ENCODE data around the gene TCL1B. TPM values are rescaled to one million over a fixed set of nuclear protein-coding genes. Genes with fewer than 3 reads are reported as not detected.

Gene TCL1B
- polyA plus RNA-seq, 1 donor (not counting 4 experiments of a cell fraction or from before 2014, with no cell fraction given) = not detected

GRCh38 chr14:95645389-95645996 is 40.7 kb upstream of the TCL1B start:
- TF ChIP-seq EZH2 (IDR thresholded peaks at IDR 0.05; ENCODE audit: low read length) = no peak
- TF ChIP-seq CTCF (optimal IDR thresholded peaks at IDR 0.05 in 1 of 3, IDR thresholded peaks at IDR 0.05 in 1 of 3, conservative IDR thresholded peaks at IDR 0.05 in 1 of 3; ENCODE audit: extremely low read depth in 1 of 3, insufficient read depth in 2 of 3, low read length in 3 of 3) = no peak
- FAIRE-seq (no peak), DNase-seq (ENCODE audit: low read depth, low spot score) (no peak)
- Histone ChIP-seq H3K9me3 (ENCODE audit: control insufficient read depth, low read depth, low read length) (no peaks in the 10 kb centered on the region), H3K4me1 (ENCODE audit: control insufficient read depth, extremely low read depth, insufficient read depth, low read length) (no peaks in the 10 kb centered on the region), H3K27me3 (ENCODE audit: control insufficient read depth, extremely low read depth, insufficient read depth, low read length) (no peaks in the 10 kb centered on the region), H3K9me1 (ENCODE audit: control insufficient read depth, extremely low read depth, insufficient read depth, low read length) (no peaks in the 10 kb centered on the region), H3K4me3 (ENCODE audit: control insufficient read depth in 2 of 3, extremely low read depth in 1 of 3, insufficient read depth in 2 of 3, low read depth in 1 of 3, low read length in 3 of 3) (no peak overlapping the region), H3K9ac (ENCODE audit: control insufficient read depth, extremely low read depth, insufficient read depth, low read length) (no peak overlapping the region), H3K79me2 (ENCODE audit: control insufficient read depth, insufficient read depth, low read length) (no peaks in the 10 kb centered on the region), H3K27ac (ENCODE audit: control insufficient read depth, insufficient read depth, low read length) (no peak overlapping the region), H3K4me2 (ENCODE audit: control insufficient read depth, extremely low read depth, insufficient read depth, low read depth, low read length) (no peak overlapping the region), H4K20me1 (ENCODE audit: control insufficient read depth, extremely low read depth, insufficient read depth, low read length) (no peaks in the 10 kb centered on the region), H3K36me3 (ENCODE audit: control insufficient read depth in 2 of 2, extremely low read depth in 1 of 2, insufficient read depth in 2 of 2, low read length in 2 of 2) (no peaks in the 10 kb centered on the region), H2AFZ (ENCODE audit: control insufficient read depth, low read length) (no peak overlapping the region)
- dilution Hi-C loops (cut with MboI; ENCODE audit: extremely low pct_ligation_motif_present, low sequenced_read_pairs) = no loop called here

DNA sequence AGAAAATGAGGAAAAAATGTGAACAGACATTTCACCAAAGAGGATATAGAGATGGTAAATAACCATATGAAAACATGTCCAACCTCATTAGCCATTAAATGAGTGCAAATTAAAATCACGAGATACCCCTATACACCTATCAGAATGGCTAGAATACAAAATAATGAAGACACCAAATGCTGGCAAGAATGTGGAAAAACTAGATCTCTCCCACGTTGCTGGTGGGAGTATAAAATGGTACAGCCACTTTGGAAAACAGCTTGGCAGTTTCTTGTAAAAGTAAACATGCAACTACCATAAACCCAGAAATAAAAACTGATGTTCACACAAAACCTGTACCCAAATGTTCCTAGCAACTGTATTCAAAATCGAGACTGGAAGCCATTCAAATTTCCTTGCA is 38.3 kb upstream of the TCL1B start:
- dilution Hi-C loops (cut with MboI; ENCODE audit: extremely low pct_ligation_motif_present, low sequenced_read_pairs) = no loop called here
- Histone ChIP-seq H3K27me3 (ENCODE audit: control insufficient read depth, extremely low read depth, insufficient read depth, low read length) (no peaks in the 10 kb centered on the region), H2AFZ (ENCODE audit: control insufficient read depth, low read length) (no peak overlapping the region), H3K4me1 (ENCODE audit: control insufficient read depth, extremely low read depth, insufficient read depth, low read length) (no peaks in the 10 kb centered on the region), H3K9me3 (ENCODE audit: control insufficient read depth, low read depth, low read length) (no peaks in the 10 kb centered on the region), H4K20me1 (ENCODE audit: control insufficient read depth, extremely low read depth, insufficient read depth, low read length) (no peaks in the 10 kb centered on the region), H3K9me1 (ENCODE audit: control insufficient read depth, extremely low read depth, insufficient read depth, low read length) (no peaks in the 10 kb centered on the region), H3K27ac (ENCODE audit: control insufficient read depth, insufficient read depth, low read length) (no peak overlapping the region), H3K79me2 (ENCODE audit: control insufficient read depth, insufficient read depth, low read length) (no peaks in the 10 kb centered on the region), H3K9ac (ENCODE audit: control insufficient read depth, extremely low read depth, insufficient read depth, low read length) (no peak overlapping the region), H3K36me3 (ENCODE audit: control insufficient read depth in 2 of 2, extremely low read depth in 1 of 2, insufficient read depth in 2 of 2, low read length in 2 of 2) (no peaks in the 10 kb centered on the region), H3K4me3 (ENCODE audit: control insufficient read depth in 2 of 3, extremely low read depth in 1 of 3, insufficient read depth in 2 of 3, low read depth in 1 of 3, low read length in 3 of 3) (no peak overlapping the region), H3K4me2 (ENCODE audit: control insufficient read depth, extremely low read depth, insufficient read depth, low read depth, low read length) (no peak overlapping the region)
- DNase-seq (ENCODE audit: low read depth, low spot score) (no peak), FAIRE-seq (no peak)
- TF ChIP-seq EZH2 (IDR thresholded peaks at IDR 0.05; ENCODE audit: low read length) (no peak), CTCF (optimal IDR thresholded peaks at IDR 0.05 in 1 of 3, IDR thresholded peaks at IDR 0.05 in 1 of 3, conservative IDR thresholded peaks at IDR 0.05 in 1 of 3; ENCODE audit: extremely low read depth in 1 of 3, insufficient read depth in 2 of 3, low read length in 3 of 3) (no peak)
